Fibroblast of skin of abdomen (primary cell): Measurements from ENCODE around the gene KIAA1671.

ENCODE experiments used
- DNase-seq: peaks from one replicate; pipeline ENCODE4 v3.0.0-alpha.2; 2013

Gene KIAA1671

DNA sequence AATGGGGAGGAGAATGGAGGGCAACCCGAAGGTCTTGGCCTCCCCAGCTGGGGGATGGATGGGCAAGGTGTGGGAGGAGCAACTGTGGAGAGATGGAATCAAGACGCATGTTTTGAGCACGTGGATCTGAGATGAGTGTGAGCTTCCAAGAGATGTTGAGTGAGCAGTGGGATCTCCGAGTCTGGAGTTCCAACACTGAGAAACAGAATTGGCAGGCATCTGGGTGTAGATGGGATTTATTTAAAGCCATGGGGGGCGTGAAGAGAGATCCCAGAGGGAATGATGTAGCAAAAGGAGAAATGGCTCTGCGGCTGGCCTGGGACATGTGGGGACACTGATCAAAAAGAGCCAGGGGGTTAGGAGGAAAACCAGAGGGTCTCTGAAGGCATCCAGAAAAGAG lies 95.6 kb downstream of the KIAA1671 start:
- DNase-seq: no peak

DNA sequence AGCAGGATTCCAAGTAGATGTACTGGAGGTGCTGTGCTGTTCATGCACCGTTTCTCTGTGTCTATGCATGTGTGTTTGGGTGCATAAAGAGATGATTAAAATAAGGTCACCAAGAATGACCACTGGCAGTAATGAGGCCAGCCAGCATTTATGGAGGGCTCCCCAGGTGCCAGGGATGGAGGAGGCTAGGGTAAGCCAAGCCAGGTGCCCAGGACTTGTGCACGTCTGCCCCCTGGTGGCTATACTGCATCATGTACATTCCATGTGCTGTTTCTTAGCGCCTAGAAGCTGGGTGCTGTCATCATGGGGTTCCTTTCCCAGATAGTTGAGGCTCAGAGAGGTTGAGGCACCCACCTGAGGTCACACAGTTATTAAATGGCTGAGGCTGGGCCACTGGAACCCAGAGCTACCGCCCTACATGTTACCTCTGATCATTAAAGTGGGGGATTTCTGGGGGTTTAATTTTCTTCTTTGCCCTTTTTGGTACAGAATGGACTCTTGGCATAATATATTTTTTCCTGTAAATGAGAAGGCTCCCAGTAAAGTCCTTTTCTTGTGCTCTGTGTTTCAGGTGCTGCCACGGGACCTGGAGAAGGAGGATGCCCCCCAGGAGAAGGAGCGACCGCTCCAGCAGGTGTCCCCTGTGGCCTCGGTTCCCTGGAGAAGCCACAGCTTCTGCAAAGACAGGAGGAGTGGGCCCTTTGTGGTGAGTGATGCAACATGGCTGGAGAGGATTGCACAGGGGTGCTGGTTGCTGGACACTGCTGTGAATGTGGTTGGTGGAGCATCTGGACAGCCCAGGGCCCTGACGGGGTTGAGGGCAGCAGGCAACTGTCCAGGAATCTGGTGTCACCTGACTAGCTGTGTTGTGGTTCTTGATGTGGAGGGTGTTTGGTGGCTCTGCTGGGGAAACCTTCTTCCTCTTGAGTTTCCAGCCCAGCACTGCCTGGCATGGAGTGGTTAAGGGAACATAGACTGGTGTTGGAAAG lies 96.4 kb downstream of the KIAA1671 start:
- peak; percentile 31 for DNase-seq

DNA sequence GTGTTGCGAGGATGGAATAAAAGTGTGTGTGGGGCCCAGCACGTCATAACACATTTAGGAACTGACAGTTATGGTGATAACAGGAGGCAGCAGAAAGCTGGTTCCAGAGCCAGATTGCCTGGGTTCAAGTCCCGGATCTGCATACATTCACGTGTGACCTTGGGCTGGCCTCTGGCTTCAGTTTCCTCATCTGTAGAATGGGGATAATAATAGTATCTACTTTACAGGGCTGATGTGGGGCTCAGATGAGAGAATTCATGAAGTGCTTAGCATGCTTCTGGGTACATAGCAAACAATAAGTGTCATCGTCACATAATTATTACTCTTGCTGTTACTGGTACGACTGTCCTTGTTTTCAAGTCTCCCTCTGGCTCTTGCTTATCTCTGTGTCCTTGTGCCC lies 97.3 kb downstream of the KIAA1671 start:
- no peak for DNase-seq

DNA sequence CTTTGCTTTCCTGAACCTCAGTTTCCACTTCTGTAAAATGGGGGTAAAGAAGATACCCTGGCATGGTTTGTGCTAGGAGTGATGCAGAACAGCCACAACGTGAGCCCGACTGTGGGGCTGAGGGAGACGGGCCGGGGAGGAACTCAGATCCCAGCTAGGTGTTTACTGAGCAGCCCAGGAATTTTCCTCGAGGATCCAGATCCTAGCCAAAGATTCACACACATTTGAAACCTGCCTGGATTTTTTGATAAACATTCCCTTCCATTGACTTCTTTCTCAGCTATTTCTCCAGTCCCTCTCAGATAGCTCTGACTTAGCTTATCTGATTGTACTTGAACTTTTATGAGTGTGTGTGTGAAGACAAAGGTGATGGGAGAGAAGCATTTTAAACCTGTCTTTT lies 98.0 kb downstream of the KIAA1671 start:
- no peak for DNase-seq

DNA sequence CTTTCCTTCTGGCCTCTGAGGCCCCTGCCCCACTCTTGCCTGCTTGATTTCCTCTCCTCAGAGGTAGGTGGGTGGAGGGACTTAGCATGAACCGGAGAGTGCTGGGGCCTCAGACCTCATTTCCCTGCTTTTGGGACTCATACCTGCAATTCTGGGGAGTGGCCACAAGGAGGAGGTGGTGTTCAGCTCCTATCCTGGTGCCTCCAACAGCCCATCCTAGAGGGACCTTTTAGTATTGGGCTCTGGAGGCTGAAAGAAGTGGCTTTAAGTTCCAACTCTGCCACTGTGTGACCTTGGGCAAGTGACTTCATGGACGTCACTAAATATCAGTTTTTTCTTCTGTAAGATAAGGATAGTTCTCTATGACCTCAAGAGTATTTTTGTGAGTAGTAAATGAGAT lies 98.6 kb downstream of the KIAA1671 start:
- no peak for DNase-seq

DNA sequence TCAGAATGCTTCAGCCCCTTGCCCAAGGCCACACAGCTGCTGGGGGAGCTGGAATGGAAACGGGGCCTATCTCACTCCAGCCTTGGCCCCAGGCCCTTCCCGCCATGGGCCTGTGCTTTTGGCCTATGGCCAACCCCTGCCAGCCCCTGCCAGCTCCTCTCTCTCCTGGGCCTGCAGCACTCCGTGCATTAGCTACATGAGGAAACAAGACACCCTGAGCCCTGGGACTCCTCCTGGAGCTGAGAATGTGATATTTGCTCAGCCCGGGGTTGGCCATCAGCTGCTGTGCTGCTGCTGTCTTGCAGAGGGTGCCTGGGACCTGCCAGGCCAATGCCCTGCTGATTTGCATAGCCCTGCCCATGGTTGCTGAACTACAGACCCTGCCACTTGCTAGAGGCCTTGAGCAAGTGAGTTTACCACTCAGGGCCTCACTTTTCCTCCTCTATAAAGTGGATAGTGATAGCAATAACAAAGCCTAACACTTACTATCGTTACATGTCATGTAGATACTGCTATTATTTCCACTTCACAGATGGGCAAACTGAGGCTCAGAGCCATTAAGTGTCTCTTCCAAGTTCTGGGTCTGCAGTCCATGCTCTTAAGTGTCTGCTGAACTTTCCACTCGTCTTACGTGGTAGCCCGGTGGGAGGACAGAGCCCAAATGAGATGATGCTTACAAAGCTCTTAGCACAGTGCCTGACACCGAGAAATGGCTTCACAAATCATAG lies 99.6 kb downstream of the KIAA1671 start:
- no peak for DNase-seq

DNA sequence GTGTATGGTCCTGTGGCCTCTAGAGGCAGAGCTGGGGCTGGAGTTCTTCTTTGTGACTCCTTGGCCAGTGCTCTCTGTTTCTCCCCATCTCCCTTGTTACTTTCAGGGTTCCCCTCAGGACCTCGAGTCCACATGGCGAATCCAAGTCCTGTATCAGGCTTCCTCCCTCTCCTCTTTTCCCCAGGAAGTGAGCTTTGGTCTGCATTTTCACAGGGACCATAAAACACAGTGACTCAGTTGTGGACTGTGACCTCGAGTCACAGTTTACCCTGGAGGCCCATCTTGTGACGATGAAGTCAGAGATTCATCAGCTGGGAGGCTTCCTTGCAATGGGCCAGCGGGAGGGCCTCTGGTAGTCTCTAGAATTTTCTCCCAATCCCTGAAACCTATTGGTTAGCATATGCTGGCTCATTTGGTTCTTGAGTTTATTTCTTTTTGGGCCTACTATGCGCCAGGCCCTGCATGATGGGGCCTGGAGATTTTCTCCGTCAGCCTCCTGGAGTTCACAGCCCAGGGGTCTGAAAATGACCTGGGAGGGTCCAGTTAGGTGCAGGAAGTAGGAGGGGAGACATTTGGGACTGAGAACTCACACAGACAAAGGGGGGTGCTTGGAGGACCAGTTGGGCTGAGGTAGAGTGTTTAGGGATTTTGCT lies 100.8 kb downstream of the KIAA1671 start:
- no peak for DNase-seq

DNA sequence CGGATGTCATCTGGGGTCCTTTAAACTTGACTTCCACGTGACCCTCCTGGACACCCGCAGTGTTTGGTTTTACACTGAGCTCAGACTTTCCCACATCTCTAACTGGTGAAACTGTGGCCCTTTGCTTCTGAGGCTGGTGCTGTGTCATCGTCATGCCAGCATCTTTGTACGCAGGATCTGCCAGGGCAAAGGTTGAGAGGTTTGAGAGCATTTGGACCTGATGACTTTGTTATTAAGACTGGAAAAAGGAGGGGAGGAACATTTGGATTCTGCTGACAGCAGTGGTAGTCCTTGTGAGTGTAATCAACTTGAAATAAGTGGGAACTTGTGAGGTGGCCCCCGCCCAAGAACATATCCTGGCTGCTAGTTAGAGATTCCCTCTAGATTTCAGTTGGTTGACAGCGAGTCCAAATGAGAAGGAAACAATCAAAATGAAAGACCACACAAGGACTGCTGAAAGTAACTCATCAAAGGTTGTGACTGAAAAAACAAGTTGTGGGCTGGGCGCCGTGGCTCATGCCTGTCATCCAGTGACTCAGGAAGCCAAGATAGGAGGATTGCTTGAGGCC lies 102.5 kb downstream of the KIAA1671 start:
- DNase-seq: no peak

DNA sequence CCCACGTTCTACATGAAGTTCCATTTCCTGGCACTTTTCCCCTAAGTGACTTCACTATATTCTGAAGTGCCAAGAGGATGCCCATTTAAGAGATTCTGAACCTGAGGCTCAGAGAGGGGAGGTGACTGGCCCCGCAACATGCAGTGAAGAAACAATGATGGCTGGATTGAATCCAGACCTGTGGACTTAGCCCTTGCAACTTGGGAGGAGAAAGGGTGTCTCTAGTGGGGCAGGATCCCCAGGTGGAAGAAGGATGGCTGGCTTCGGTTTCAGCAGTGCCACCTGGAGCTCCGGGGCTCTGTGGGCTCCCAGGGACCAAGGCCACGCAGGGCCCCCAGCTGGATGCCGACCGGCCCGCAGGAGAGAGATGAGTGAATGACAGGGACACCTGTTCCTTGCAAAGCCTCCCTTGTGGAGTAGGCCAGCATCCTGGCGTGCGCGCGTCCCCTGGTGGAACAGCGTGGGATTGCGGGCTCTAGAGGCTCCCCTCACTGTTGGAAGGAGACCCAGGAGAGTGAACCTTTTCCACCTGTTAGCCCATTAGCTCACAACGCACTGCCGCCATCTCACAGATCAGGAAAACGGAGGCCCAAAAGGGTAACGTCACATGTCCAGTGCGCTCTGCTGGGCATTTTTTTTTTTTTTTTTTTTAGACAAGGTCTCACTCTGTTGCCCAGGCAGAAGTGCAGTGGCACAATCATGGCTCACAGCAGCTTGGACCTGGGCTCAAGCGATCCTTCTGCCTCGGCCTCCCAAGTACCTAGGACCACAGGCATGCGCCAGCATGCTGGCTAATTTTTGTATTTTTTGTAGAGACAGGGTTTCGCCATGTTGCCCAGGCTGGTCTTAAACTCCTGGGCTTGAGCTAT lies 104.7 kb downstream of the KIAA1671 start:
- no peak for DNase-seq

DNA sequence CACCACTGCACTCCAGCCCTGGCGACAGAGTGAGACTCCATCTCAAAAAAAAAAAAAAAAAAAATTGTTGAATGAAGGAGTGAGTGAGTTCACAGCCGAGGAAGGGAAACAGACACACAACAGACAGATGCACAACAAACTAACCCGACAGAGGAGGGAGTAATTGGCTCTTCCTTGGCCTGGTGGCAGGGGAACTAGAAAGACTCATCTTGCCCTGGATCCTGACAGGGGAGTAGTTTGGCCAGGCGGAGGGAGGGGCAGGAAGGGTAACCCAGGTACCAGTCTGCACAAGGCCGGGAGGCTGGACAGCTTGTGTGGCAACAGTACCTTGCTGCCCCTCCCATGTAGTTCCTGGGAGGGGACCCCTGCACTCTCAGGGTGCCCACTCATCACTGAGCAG lies 106.9 kb downstream of the KIAA1671 start:
- DNase-seq: no peak

DNA sequence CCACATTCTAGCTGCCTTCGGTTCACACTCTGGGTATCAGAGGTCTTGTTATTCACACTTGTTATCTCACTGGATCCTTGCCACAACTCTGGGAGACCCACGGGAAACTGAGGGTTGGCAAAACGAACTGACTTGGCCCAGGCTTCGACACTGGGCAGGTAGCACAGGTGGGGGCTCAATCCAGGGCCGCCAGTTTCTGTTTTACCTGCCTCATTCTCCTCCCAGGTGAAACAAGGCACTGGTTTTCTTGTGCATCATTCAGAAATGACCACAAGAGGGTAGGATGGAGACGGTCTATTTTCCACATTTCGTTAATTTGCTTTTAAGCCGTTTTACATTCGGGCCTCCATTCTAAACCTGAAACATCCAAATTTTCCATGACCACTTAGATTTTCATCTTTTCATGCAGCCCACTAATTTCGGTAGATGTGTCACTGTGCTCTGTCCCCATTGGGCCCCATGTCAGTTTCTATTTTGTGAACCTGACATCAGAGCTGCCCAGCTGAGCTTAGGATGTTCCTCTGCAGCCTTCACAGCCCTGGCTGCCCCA lies 108.1 kb downstream of the KIAA1671 start:
- no peak for DNase-seq

DNA sequence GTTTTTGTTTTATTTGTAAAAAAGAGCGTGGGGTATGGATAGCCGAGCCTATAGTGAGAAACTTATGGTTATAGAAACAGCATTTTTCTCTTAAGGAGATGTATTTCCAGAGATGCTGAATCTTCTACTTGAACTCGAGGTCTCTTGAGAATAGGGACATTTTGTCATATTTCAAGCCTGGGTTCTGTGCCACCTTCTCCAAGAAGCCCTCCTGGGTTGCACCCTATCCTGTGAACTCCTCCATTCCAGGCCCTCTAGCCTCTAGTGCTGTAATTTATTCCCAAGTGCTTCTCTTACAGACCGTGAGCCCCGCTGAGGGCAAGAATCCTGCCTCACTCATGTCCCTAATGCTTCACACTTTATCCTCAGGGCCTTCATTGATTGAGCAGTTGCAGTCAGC lies 108.6 kb downstream of the KIAA1671 start:
- DNase-seq: no peak

DNA sequence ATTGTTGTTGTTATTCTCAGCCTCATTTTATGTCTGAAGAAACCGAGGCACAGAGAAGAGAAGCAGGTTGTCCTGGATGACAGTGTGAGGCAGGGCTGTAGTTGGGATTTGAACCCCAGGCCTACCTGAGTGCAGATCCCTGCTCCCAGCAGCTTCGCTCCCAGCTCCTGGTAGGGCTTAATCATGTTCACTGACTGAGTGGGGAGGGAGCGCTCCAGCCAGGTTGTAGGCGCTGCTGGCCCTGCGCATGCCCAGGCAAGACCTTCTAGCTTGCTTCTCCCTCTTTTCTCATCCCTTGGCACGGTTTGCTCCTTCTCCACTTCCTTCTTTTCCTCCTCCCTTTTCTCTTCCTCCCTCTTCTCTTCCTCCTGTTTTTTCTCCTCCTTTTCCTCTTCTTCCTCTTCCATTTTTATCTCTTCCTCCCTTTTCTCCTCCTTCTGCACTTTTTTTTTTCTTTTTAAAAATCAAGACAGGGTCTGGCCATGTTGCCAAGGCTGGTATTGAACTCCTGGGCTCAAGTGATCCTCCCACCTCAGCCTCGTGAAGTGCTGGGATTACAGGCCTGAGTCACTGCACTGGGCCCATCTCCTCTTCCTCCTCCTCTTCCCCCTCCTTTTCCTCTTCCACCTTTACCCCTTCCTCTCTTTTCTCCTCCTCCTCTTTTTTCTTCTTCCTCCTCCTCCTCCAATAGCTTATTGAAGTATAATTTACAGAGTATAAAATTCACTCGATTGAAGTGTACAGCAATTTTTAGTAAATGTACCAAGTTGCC lies 109.3 kb downstream of the KIAA1671 start:
- no peak for DNase-seq

DNA sequence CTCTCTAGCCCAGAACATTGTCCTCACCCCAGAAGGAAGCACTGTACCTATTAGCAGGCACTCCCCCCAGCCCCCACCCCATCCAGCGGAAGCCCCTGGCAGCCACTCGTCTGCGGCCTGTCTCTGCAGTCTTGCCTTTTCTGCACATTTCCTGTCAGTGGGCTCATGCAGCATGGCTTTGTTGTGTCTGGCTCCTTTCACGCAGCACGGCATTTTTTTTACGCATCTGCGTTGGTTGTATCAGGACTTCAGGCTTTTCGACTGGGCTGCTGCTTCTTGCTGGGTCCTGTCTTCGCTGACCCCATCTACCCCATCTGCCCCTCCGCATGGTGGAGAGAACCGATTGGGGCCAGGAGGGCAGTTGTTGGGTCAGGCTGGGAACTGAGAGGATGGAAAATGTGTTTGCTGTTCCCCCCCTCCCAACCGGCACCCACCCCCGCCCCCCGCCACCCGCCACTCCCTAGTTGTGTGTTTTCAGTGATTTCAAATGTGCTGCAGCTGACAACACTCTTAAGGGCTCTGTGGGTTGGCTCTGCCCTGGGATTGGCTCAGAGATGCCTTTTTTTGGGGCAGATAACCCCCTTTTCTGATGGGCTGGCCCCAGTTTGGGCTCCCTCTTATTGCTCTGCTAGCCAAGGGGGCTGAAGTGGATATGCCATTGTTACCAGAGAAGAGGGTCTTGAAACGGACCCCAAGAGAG lies 110.0 kb downstream of the KIAA1671 start:
- DNase-seq: no peak

DNA sequence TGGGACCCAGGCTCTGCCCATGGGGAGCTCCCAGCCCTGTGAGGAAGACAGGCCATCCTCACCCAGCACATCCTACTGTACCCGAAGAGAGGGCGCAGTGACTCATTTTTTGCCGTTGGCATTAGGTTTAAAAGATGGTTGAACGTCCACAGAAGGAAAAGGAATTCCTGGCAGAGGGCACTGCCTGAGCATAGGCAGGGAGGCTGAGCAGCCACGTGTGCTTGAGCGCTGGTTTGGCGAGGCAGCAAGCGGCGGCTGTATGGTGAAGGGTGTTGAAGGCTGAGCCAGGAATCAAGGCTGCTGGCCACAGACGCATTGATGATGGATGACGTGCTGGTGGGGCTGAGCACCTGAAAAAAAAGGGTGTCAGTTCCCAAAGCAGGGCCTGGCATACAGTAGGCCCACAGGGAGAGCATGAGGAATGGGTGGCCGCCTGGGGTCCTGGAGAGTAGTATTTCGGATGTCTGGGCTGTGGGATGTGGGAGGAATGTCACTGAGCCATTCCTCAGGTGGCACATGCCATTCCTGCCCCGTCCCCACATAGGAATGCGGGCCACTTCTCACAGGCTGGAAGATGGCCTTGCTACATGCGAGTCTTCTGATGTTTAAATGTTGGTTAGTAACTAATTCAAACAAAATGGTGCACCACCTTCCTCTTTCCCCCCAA lies 112.5 kb downstream of the KIAA1671 start:
- DNase-seq: no peak

DNA sequence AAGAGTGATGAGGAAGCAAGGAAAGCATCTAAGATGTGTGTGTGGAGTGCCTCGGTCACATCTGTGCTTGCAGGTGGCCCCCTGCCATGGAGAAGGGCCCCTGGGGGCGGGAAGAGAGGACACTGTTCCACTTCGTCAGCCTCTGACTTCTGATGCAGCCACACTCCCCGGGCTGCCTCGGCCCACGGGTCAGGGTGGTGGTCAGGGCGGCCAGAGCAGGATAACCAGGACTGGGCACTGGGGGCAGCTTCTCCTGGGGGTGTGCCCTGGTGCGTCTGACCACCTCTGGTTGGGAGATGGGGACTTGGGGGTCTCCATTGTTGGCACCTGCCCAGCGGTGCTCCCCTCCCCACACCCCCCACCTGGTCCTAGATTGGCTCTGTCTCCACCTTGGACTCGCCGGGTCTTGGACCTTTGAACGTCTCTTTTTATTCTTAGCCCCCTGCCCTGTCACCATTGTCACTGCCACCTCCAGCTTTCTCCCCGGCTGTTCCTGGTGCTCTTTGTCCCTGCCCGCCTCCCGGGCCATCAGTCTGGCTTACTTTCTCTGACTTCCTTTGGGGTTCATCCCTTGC lies 114.4 kb downstream of the KIAA1671 start:
- no peak for DNase-seq

DNA sequence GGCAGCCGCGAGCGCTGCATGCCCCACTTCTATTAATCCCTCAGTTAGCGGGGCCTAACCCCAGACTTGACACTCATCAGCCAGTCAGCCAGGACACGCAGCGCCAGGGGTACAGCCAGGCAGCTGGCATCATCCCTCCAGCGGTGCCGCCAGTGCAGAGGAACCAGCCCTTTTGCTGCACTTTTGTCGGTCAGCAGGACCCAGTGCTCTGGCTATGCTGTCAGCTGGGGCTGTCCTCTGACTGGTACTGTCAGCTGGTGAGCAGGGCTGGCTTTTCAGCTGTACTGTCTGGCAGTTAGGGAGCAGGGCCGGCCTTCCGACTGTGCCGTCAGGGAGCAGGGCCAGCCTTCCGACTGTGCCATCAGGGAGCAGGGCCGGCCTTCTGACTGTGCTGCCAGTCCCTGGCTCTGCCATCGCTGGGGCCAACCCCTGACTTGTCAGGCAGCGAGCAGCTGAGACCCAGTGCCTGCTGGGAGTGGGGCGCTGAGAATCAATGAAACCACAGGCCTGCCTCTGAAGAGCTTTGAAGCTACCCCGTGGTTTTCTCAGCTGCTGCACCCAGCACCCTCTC lies 115.4 kb downstream of the KIAA1671 start:
- DNase-seq: no peak

DNA sequence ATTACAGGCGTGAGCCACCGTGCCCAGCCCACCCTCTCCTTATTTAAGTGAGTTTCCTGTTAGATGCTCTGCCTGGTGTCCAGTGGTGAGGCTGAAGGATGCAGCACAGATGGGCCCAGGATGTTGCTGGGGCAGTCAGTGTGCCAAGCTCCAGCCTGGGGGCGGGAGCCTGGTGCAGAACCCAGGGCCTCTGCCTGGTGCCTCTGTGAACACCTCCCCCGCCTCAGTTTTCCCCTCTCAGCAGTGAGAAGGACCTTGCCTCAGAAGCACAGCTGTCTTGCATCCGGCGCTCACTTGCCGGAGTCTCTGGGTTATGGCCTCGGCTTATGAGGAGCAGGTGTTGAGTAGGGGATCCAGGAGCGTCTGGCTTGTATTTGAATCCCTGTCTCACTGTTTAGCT lies 116.2 kb downstream of the KIAA1671 start:
- no peak for DNase-seq

DNA sequence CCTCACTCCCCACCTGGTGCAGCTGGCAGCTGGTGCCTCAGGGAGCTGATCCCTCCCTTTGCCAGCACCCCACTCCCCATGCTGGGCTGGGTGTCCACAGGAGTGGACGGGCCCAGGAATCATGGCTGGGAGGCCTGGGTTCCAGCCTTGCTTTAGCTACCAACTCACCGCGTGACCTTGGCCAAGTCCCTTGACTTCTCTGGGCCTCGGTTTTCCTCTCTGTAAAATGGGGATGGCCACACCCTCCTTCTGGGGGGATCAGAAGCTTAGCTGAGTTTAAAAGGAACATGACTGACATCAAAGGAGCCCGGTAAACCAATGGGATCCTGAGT lies 116.9 kb downstream of the KIAA1671 start:
- DNase-seq: no peak
